Loucy (cell line): Measurements from ENCODE around the gene PRKCE.

Source experiments
- CTCF ChIP-seq: fragments of 200-600 bp; sonication (generic); conservative IDR thresholded peaks from 2 replicates; pipeline ENCODE4 v1.5.1; 2014; ENCODE audit warnings: mild to moderate bottlenecking, antibody characterized with exemption, low read length
- EZH2phosphoT487 ChIP-seq: fragments of 200-600 bp; IDR thresholded peaks from 2 replicates; pipeline ENCODE4 v1.6.1; 2018; ENCODE audit warnings: antibody characterized with exemption, mild to moderate bottlenecking, moderate library complexity, borderline replicate concordance

GRCh38 chr2:46198164-46198883 is 546.8 kb downstream of the PRKCE start:
- no peak for TF ChIP-seq EZH2phosphoT487
- no peak for TF ChIP-seq CTCF
